ENCODE measurements around the gene KANSL1.

Gene KANSL1

GRCh38 chr17:46120537-46120936, 72.7 kb downstream of the KANSL1 start:
- Histone ChIP-seq H3K9me3 (ENCODE audit: insufficient read depth, low read length) (no peaks in the 10 kb centered on the region), H3F3A (ENCODE audit: insufficient read depth) (0 out of 2 replicates have a peak, but pooled peaks cover 7% of the 10 kb centered on the region), H3K4me2 (ENCODE audit: low read depth, low read length, poor library complexity, severe bottlenecking) (no peak overlapping the region), H3K27ac (ENCODE audit: low read depth, low read length) (no peak overlapping the region), H3K9me2 (replicated peaks; ENCODE audit: insufficient read depth, low read length) (no peaks in the 10 kb centered on the region), H3K27me3 (ENCODE audit: low read length) (no peaks in the 10 kb centered on the region), H3K4me3 (ENCODE audit: insufficient read depth, low read length, poor library complexity, severe bottlenecking) (no peak overlapping the region), H2AFZ (ENCODE audit: low read depth, low read length, severe bottlenecking) (no peak overlapping the region), H4K20me1 (ENCODE audit: low read depth, low read length) (peaks cover 49% of the 10 kb centered on the region), H3K9ac (ENCODE audit: low read length) (no peak overlapping the region), H3K36me3 (ENCODE audit: low read length) (no peaks in the 10 kb centered on the region), H3K79me2 (ENCODE audit: insufficient read depth, low read length) (peaks cover 96% of the 10 kb centered on the region)
- TF ChIP-seq CTCF (IDR thresholded peaks at IDR 0.05; ENCODE audit: insufficient read depth, low read length, poor library complexity, severe bottlenecking) (no peak), EZH2phosphoT487 (conservative IDR thresholded peaks at IDR 0.05; ENCODE audit: low read length) (no peak)

GRCh38 chr17:46120078-46120477, 73.2 kb downstream of the KANSL1 start:
- no peaks in the 10 kb centered on the region for H3K27me3 ChIP-seq (ENCODE audit: low read length)
- H3K9me2 ChIP-seq (replicated peaks; ENCODE audit: insufficient read depth, low read length) = no peaks in the 10 kb centered on the region
- no peak overlapping the region for H3K27ac ChIP-seq (ENCODE audit: low read depth, low read length)
- H3K9ac ChIP-seq (ENCODE audit: low read length) = no peak overlapping the region
- H2AFZ ChIP-seq (ENCODE audit: low read depth, low read length, severe bottlenecking) = no peak overlapping the region
- H3K4me2 ChIP-seq (ENCODE audit: low read depth, low read length, poor library complexity, severe bottlenecking) = no peak overlapping the region
- peaks cover 96% of the 10 kb centered on the region for H3K79me2 ChIP-seq (ENCODE audit: insufficient read depth, low read length)
- H3K4me3 ChIP-seq (ENCODE audit: insufficient read depth, low read length, poor library complexity, severe bottlenecking) = no peak overlapping the region
- H4K20me1 ChIP-seq (ENCODE audit: low read depth, low read length) = peaks cover 53% of the 10 kb centered on the region
- no peaks in the 10 kb centered on the region for H3K36me3 ChIP-seq (ENCODE audit: low read length)
- TF ChIP-seq EZH2phosphoT487 (conservative IDR thresholded peaks at IDR 0.05; ENCODE audit: low read length) (no peak), CTCF (IDR thresholded peaks at IDR 0.05; ENCODE audit: insufficient read depth, low read length, poor library complexity, severe bottlenecking) (no peak)
- no peaks in the 10 kb centered on the region for H3K9me3 ChIP-seq (ENCODE audit: insufficient read depth, low read length)
- H3F3A ChIP-seq (ENCODE audit: insufficient read depth) = 0 out of 2 replicates have a peak, but pooled peaks cover 7% of the 10 kb centered on the region

- Histone ChIP-seq H3K36me3 (ENCODE audit: low read length) (no peaks in the 10 kb centered on the region), H3K27me3 (ENCODE audit: low read length) (no peaks in the 10 kb centered on the region), H4K20me1 (ENCODE audit: low read depth, low read length) (peaks cover 49% of the 10 kb centered on the region), H3F3A (ENCODE audit: insufficient read depth) (0 out of 2 replicates have a peak, but pooled peaks cover 7% of the 10 kb centered on the region), H3K4me2 (ENCODE audit: low read depth, low read length, poor library complexity, severe bottlenecking) (no peak overlapping the region), H3K9me2 (replicated peaks; ENCODE audit: insufficient read depth, low read length) (no peaks in the 10 kb centered on the region), H3K9ac (ENCODE audit: low read length) (no peak overlapping the region), H3K27ac (ENCODE audit: low read depth, low read length) (no peak overlapping the region), H3K9me3 (ENCODE audit: insufficient read depth, low read length) (no peaks in the 10 kb centered on the region), H3K79me2 (ENCODE audit: insufficient read depth, low read length) (peaks cover 98% of the 10 kb centered on the region), H2AFZ (ENCODE audit: low read depth, low read length, severe bottlenecking) (no peak overlapping the region), H3K4me3 (ENCODE audit: insufficient read depth, low read length, poor library complexity, severe bottlenecking) (no peak overlapping the region)
- TF ChIP-seq CTCF (IDR thresholded peaks at IDR 0.05; ENCODE audit: insufficient read depth, low read length, poor library complexity, severe bottlenecking) (no peak), EZH2phosphoT487 (conservative IDR thresholded peaks at IDR 0.05; ENCODE audit: low read length) (no peak)
Observed at GRCh38 chr17:46118964-46119363, 74.3 kb downstream of the KANSL1 start.

Data from SU-DHL-6 (cell line).